CD4-positive, alpha-beta T cell treated with Interleukin-15 for 1 hour (primary cell): ENCODE measurements around the gene CNTROB.

Source experiments
- DNase-seq: peaks from one replicate; pipeline ENCODE4 v3.0.0-alpha.2; 2020

Gene CNTROB

DNA sequence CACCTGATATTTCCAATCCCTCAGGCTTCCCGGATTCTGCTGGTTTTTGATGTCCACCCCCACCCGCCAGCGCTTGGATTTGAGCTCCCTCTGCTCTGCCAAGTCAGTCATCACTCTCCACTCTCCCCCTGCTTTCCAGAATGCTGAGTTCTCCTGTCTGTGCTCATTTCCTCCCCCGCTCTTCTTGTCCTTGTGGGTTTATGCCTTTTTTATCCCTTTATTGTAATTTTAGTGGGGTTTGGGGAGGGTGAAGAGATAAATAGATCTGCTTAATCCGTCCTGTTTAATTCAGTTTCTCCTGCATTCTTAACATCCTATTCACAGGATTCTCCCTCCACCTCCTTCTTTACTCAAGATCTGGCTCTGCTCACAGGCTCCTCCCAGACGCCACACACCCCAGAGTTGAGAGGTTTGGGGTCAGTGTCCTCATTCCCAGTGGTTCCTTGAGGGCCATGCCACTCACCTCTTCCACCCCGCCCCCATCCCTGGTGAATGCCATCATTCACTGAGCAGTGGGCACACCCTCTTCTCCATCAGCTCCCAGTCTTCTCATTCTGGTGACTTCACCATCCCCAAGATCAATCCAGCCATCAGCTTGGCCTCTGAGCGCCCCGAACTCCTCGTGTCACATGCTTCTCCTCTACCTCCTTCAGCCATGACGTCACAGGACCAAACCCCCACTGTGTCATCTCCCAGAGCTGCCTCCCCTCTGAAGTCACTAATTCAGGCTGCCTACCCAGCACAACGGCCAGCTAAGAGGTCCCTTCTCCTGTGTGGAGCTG lies 55.3 kb downstream of the CNTROB start:
- DNase-seq, result no peak

DNA sequence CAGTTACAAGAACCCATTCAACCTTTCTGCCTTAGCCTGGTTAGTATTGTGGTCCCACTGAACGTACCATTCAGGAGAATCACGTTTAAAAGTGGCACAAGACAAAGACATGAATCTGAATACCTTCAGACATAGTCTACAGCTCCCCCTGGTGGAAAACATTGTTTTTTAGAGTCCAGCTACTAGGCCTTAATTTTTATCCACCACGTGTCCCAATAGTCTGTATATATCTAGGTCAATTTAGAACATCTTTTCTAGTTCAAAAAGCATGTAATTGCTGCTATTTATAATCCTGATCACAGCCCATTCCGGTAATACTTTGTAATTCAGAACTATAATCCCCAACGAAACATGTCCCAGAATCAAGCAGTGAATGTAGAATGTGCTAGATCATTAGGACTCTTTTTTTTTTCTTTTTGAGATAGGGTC lies 56.8 kb downstream of the CNTROB start:
- peak; percentile 27 for DNase-seq

DNA sequence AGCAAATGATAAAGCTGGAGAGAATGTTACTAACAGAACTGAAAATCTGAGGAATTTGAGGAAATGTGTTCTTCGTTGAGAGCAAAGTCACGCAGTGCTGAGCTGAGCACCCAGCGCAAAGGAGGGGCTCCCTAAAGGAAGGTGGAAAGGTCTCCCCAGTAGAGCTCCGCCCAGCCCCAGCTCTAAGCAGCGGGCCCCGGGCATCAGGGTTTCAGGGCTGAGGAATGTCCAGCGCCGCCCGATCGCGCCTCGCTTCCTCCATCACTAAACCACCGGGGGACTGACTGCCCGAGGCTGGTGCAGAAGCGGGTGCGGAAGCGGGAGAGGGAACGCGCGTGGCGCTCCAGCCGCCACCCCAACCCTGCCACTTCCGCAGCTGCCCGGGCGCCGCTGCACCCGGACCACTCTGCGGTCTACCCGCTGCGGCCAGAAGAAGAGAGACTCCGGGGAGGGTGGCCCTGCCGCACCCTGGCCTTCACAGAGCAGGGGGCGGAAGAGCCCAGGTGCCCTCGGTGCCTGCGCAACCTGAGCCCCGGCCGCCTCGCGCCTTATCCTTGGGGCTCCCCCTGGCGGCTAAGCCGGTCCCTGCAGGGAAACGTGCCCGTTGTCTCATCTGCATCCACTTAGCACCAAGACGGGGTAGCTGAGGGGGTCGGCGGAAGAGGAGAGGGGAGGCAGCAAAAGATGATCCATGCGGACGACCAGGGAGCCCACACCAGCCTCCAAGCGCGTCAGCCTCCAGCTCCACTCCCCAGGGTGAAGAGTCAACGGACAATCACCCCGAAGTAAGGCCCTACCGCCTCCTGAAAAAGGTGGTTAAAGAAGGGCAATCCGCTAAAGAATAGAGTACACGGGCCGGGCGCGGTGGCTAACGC lies 58.0 kb downstream of the CNTROB start:
- peak; percentile 85 for DNase-seq

DNA sequence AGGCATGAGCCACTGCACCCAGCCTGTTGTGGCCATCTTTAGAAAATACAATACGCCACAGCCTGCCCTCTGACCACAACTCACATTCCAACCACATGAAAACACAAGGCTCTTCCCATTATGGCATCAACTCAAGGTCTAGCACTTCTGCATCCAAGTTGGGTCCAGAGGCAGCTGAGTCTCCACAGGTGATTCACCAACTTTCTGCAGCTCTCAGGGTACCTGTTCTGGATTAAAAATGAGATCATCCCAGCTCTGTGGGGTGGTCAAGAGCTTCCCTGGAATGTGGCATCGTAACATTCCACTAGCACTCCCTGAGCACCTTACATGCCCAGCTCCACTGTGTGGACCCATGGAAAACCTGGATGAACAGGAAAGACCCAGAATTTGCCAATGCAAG lies 60.5 kb downstream of the CNTROB start:
- no peak for DNase-seq

DNA sequence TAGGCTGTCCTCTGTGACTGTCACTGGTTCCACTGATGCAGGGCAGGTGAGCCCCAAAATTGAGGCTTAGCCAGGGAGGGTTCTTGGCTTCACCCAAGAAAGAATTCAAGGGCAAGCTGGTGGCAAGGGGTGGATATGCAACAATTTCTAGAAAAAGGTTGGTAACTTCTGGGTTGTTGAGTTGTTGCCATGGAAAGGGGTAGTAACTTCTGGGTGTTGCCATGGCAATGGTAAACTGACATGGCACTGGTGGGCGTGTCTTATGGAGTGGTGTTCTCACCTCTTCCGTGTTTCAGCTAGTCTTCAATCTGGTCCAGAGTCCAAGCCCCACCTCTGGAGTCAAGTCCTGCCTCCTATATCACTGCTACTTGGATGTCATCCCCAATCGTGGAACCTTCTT lies 60.9 kb downstream of the CNTROB start:
- peak; percentile 62 for DNase-seq

DNA sequence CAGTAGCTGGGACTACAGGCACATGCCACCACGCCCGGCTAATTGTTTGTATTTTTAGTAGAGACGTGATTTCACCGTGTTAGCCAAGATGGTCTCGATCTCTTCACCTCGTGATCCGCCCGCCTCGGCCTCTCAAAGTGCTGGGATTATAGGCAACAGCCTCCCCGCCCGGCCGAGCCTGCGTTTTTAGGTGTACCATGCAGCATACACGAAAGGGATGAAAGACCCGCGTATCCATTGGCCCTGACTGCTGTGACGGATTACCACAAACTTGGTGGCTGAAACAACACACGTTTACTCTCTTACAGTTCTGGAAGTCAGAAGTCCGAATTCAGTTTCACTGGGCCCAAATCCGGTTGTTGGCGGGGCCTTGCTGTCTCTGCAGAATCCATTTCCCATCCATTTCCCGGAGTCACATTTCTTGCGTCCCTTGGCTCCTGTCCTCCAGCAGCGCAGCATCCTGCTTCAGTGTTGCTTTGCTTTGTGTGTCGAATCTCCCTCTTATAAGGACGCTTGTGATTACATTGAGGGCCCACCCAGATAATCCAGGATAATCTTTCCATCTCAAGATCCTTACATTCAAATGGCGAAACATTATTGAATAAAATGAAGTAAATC lies 62.1 kb downstream of the CNTROB start:
- DNase-seq, result no peak

DNA sequence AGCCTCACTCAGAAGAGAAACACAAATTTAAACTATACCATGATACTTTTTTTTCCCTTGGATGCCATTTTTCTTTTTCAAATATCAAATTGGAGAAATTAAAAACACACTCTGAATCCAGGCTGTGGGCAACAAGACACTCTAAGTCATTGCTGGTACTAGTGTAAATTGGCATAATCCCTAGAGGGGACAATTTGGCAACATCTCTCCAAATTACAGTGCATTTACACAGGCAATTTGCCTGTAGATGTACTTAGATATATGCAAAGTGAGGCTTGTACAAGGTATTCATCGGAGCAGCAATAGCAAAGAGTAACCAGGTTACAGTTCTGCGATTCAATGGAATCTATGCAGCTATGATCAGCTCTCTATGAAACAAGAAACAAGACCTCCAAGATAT lies 63.7 kb downstream of the CNTROB start:
- no peak for DNase-seq

DNA sequence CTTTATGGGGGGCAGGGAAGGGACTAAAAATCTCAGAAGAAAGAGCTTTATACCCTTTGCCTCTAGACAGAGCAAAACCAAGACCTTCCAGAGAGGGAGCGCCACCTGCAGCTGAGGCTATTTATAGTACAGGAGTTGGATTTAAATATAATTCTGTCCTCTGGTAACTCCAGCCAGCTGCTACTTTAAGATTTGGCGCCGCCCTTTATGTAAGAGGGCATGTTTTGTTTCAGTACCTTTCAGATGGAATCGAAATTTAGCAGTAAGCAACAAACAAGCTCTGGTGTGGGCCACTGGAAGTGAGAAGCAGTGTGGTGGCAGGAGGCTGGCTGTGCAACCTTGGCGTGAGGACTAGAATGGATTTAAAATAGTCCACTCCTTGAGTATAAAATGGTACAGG lies 65.2 kb downstream of the CNTROB start:
- DNase-seq, result no peak
